Esophagus muscularis mucosa (tissue), 4 donors: ENCODE measurements around the gene OGDH.

ENCODE experiments used
- EP300 ChIP-seq: sonication (generic); formaldehyde crosslinking; IDR thresholded peaks from one replicate; pipeline ENCODE4 v1.6.1; 2017; ENCODE audit warnings: antibody characterized with exemption
- POLR2A ChIP-seq: fragments of 450-650 bp; IDR thresholded peaks from one replicate; pipeline ENCODE4 v1.6.1; 2017; ENCODE audit warnings: antibody characterized with exemption, moderate library complexity, mild to moderate bottlenecking, low read depth
- POLR2AphosphoS5 ChIP-seq, 2 donors: sonication (generic); formaldehyde crosslinking; IDR thresholded peaks; one replicate each; pipeline ENCODE4 v1.6.1; 2017; ENCODE audit warnings: antibody characterized with exemption in 2 of 2
- TF ChIP-seq, protein P1 (sequence below), 3 experiments: fragments of 200-600 bp in 2 of 3; fragments of 450-650 bp in 1 of 3; sonication (generic) in 2 of 3; IDR thresholded peaks; one replicate each; pipeline ENCODE4 v1.5.1; 2017 to 2019; ENCODE audit warnings: antibody characterized with exemption in 3 of 3, mild to moderate bottlenecking in 2 of 3, moderate library complexity in 1 of 3

DNA sequence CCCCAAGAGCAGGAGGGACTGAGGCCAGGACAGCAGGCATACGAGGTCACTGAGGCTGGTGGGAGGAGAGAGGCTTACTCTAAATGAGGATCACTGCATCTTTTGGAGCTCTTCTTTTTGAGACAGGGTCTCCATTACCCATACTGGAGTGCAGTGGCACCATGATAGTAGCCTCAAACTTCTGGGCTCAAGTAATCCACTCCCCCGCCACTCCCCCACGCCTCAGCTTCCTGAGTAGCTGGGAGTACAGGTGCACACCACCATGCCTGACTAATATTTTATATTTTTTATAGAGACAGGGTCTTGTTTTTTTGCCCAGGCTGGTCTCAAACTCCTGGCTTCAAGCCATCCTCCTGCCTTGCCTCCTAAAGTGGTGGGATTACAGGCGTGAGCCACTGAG is 25.8 kb downstream of the OGDH start:
- TF ChIP-seq, protein P1, sequence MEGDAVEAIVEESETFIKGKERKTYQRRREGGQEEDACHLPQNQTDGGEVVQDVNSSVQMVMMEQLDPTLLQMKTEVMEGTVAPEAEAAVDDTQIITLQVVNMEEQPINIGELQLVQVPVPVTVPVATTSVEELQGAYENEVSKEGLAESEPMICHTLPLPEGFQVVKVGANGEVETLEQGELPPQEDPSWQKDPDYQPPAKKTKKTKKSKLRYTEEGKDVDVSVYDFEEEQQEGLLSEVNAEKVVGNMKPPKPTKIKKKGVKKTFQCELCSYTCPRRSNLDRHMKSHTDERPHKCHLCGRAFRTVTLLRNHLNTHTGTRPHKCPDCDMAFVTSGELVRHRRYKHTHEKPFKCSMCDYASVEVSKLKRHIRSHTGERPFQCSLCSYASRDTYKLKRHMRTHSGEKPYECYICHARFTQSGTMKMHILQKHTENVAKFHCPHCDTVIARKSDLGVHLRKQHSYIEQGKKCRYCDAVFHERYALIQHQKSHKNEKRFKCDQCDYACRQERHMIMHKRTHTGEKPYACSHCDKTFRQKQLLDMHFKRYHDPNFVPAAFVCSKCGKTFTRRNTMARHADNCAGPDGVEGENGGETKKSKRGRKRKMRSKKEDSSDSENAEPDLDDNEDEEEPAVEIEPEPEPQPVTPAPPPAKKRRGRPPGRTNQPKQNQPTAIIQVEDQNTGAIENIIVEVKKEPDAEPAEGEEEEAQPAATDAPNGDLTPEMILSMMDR (IDR thresholded peaks at IDR 0.05), result no peak
- TF ChIP-seq POLR2A (no peak), EP300 (no peak), POLR2AphosphoS5 (IDR thresholded peaks at IDR 0.05) (no peak)
